Hair follicular keratinocyte (primary cell): ENCODE measurements around the gene KRTAP22-1. TPM values are rescaled to one million over a fixed set of nuclear protein-coding genes. Genes with fewer than 3 reads are reported as not detected.

ENCODE experiments used
- total RNA-seq: library from RNA; depleted of rRNA; stranded (reverse); fragments of >200 nt; gene quantifications from 2 replicates; pipeline ENCODE4 v1.2.3, GENCODE V29; 2015

KRTAP22-1 gene
- total RNA-seq: not detected in 2 replicates

GRCh38 chr21:30600787-30601186 is at the start of gene KRTAP22-1:
Gene KRTAP22-1 (plus strand): TSS chr21:30601087.

GRCh38 chr21:30561264-30561895 is 39.5 kb upstream of the KRTAP22-1 start, which contains the start of gene KRTAP19-7:
Gene KRTAP19-7 (minus strand): TSS chr21:30561314. CDS start chr21:30561289, 25 bp downstream.

GRCh38 chr21:30590297-30590696 is 10.6 kb upstream of the KRTAP22-1 start, which contains the start of gene KRTAP22-2:
Gene KRTAP22-2 (minus strand): TSS chr21:30590397.

DNA sequence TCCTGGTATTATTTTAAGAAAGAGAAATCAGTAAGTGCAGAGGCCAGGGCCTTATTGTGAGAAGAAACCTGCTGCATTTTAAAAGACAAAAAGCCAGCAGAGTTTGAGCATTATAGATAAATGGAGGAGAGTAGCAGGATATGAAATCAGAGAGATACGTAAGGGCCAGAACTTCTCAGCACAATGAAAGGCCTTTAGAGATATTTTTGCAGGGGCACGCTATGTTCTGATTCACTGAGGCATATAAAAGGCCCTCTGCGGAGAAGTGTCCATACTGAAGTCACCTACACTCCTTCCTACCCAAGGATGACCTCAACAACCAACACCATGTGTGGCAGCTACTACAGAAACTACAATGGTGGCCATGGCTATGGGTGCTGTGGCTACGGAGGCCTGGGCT is 8.7 kb upstream of the KRTAP22-1 start, which contains the start of gene KRTAP6-3:
Gene KRTAP6-3, plus strand, starts transcription at position 301 of the 400 bp plus-strand sequence. Its CDS starts 6 bp downstream, at position 307.

GRCh38 chr21:30598802-30599201 is 2.1 kb upstream of the KRTAP22-1 start, which contains the start of gene KRTAP6-2:
Gene KRTAP6-2 (minus strand): TSS chr21:30598902. CDS start chr21:30598874, 28 bp downstream.

DNA sequence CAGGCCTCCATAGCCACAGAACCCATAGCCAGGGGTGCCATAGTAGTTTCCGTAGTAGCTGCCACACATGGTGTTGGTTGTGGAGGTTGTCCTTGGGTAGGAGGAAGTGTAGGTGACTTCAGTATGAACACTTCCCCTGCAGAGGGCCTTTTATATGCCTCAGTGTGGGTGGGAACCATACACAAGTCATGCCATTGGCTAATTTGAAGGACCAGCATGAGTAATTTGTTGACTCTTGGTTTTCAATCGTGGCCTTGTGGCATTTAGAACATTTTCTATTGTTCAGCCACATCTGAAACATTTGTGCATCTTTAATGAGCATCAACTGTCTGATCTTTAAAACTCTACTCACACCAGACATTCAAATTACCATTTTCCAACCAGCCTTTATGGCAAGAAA is 12.9 kb downstream of the KRTAP22-1 start, which contains the start of gene KRTAP6-1:
Gene KRTAP6-1, minus strand, starts transcription at position 95 of the 400 bp plus-strand sequence. Its CDS starts 26 bp downstream, at position 69.

GRCh38 chr21:30616125-30616524 is 15.2 kb downstream of the KRTAP22-1 start, which contains the start of gene KRTAP20-1:
Gene KRTAP20-1 (plus strand): TSS chr21:30616425. CDS start chr21:30616455, 30 bp downstream.

DNA sequence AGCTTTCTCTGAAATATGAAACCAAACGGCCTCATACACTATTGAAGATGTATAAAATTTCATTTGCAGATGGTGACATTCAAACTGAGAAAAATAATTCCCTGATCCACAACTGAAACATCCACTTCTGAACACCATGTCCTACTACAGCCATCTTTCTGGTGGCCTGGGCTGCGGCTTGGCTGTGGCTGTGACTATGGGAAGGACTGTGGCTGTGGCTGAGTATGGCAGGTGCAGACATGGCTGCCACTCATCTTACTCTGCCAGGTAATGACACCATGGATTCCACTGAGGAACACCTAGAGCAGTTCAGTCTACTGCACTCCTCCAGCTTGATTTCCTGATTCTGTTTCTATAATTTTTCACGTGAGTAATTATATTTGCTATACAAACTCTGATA is 19.6 kb downstream of the KRTAP22-1 start, which contains the start of gene KRTAP20-4:
Gene KRTAP20-4, plus strand, starts transcription at position 106 of the 400 bp plus-strand sequence.

DNA sequence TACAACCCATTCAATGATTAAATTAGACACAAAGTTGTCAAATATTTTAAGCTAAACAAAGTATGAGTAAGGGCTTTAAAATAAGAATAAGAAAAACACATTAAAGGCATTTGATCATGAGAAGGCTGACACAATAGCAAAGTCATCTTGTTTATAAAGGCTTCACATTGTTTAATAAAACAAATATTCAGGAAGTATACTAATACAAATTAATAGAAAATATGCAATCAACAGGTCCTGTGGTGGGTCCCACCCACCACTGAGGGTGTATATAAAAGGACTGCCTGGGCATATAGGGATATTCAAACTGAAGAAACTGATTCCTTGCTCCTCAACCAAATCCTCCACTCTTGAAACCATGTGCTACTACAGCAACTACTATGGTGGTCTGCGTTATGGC is 34.0 kb downstream of the KRTAP22-1 start, which contains the start of gene KRTAP20-2:
Gene KRTAP20-2, plus strand, starts transcription at position 301 of the 400 bp plus-strand sequence. Its CDS starts 58 bp downstream, at position 359.

GRCh38 chr21:30642564-30642963 is 41.7 kb downstream of the KRTAP22-1 start, which contains the start of gene KRTAP20-3:
Gene KRTAP20-3 (plus strand): TSS chr21:30642864.

Other genes starting within 250 kb of the KRTAP22-1 start
- gene KRTAP13-2, start 228.8 kb upstream of the KRTAP22-1 start, total RNA-seq: not detected in 2 replicates
- gene KRTAP13-1, start 205.1 kb upstream of the KRTAP22-1 start, total RNA-seq: not detected in 2 replicates
- not detected in 2 replicates for gene KRTAP13-3, start 175.2 kb upstream of the KRTAP22-1 start, total RNA-seq
- not detected in 2 replicates for gene KRTAP13-4, start 170.9 kb upstream of the KRTAP22-1 start, total RNA-seq
- gene KRTAP15-1, start 160.8 kb upstream of the KRTAP22-1 start, total RNA-seq: not detected in 2 replicates
- not detected in 2 replicates for gene KRTAP19-1, start 120.7 kb upstream of the KRTAP22-1 start, total RNA-seq
- gene KRTAP19-2, start 113.7 kb upstream of the KRTAP22-1 start, total RNA-seq: not detected in 2 replicates
- not detected in 2 replicates for gene KRTAP19-3, start 109.1 kb upstream of the KRTAP22-1 start, total RNA-seq
- not detected in 2 replicates for gene KRTAP19-4, start 103.9 kb upstream of the KRTAP22-1 start, total RNA-seq
- not detected in 2 replicates for gene KRTAP19-5, start 98.9 kb upstream of the KRTAP22-1 start, total RNA-seq
- not detected in 2 replicates for gene KRTAP19-6, start 59.2 kb upstream of the KRTAP22-1 start, total RNA-seq
- not detected in 2 replicates for gene KRTAP19-7, start 39.8 kb upstream of the KRTAP22-1 start, total RNA-seq
- gene KRTAP22-2, start 10.7 kb upstream of the KRTAP22-1 start, total RNA-seq: not detected in 2 replicates
- not detected in 2 replicates for gene KRTAP6-3, start 8.6 kb upstream of the KRTAP22-1 start, total RNA-seq
- gene KRTAP6-2, start 2.2 kb upstream of the KRTAP22-1 start, total RNA-seq: not detected in 2 replicates
- gene KRTAP6-1, start 12.8 kb downstream of the KRTAP22-1 start, total RNA-seq: not detected in 2 replicates
- gene KRTAP20-1, start 15.3 kb downstream of the KRTAP22-1 start, total RNA-seq: not detected in 2 replicates
- not detected in 2 replicates for gene KRTAP20-4, start 19.5 kb downstream of the KRTAP22-1 start, total RNA-seq
- not detected in 2 replicates for gene KRTAP20-2, start 34.1 kb downstream of the KRTAP22-1 start, total RNA-seq
- not detected in 2 replicates for gene KRTAP20-3, start 41.8 kb downstream of the KRTAP22-1 start, total RNA-seq
- not detected in 2 replicates for gene KRTAP21-3, start 117.7 kb downstream of the KRTAP22-1 start, total RNA-seq
- not detected in 2 replicates for gene KRTAP21-2, start 146.2 kb downstream of the KRTAP22-1 start, total RNA-seq
- not detected in 2 replicates for gene KRTAP21-1, start 154.3 kb downstream of the KRTAP22-1 start, total RNA-seq
- not detected in 2 replicates for gene KRTAP8-1, start 212.2 kb downstream of the KRTAP22-1 start, total RNA-seq
- not detected in 2 replicates for gene KRTAP7-1, start 228.7 kb downstream of the KRTAP22-1 start, total RNA-seq